GM19438 (cell line): ENCODE results near the gene KAZALD1.
"Not testable (repeated sequence)": the region's sequence is repeated elsewhere in the genome, so short reads cannot be mapped to it uniquely, and the experiment has no call there.

ENCODE experiments used
- ATAC-seq: cut with Tn5 transposase; IDR thresholded peaks from one replicate; pipeline ENCODE4 v1.9.1; 2021; ENCODE audit warnings: low read depth; ENCODE audit not compliant: unreplicated experiment

Gene KAZALD1

GRCh38 chr10:101029520-101030295 lies 32.1 kb upstream of the KAZALD1 start:
- no peak for ATAC-seq

GRCh38 chr10:101030496-101031127 lies 31.2 kb upstream of the KAZALD1 start:
- ATAC-seq = no peak

GRCh38 chr10:101031128-101031795 lies 30.5 kb upstream of the KAZALD1 start, which contains the start of the genes PDZD7 and SFXN3:
Gene PDZD7 (minus strand): TSS chr10:101031129. CDS start chr10:101030219, 910 bp downstream.
Gene SFXN3 (plus strand): TSS chr10:101031234. CDS start chr10:101034695, 3,461 bp downstream.
- ATAC-seq = peak; percentile 89

- no peak for ATAC-seq
Measured at GRCh38 chr10:101031796-101032636, 29.8 kb upstream of the KAZALD1 start.

GRCh38 chr10:101032637-101033224 lies 29.1 kb upstream of the KAZALD1 start:
- ATAC-seq = no peak

GRCh38 chr10:101033276-101033675 lies 28.5 kb upstream of the KAZALD1 start:
- ATAC-seq = no peak

GRCh38 chr10:101034404-101034803 lies 27.4 kb upstream of the KAZALD1 start:
- ATAC-seq = not testable (repeated sequence)

- ATAC-seq = no peak
Measured at GRCh38 chr10:101035314-101035713, 26.5 kb upstream of the KAZALD1 start.

- ATAC-seq = no peak
Measured at GRCh38 chr10:101035916-101036702, 25.7 kb upstream of the KAZALD1 start.

- ATAC-seq = no peak
Measured at GRCh38 chr10:101036726-101037125, 25.1 kb upstream of the KAZALD1 start.

- ATAC-seq = no peak
Measured at GRCh38 chr10:101038484-101038883, 23.3 kb upstream of the KAZALD1 start.

GRCh38 chr10:101040061-101040460 lies 21.7 kb upstream of the KAZALD1 start:
- ATAC-seq = no peak

- no peak for ATAC-seq
Measured at GRCh38 chr10:101040851-101041250, 20.9 kb upstream of the KAZALD1 start.

GRCh38 chr10:101041252-101041761 lies 20.5 kb upstream of the KAZALD1 start:
- no peak for ATAC-seq

- ATAC-seq = no peak
Measured at GRCh38 chr10:101042118-101042517, 19.7 kb upstream of the KAZALD1 start.

GRCh38 chr10:101042667-101043362 lies 19.0 kb upstream of the KAZALD1 start:
- peak; percentile 95 for ATAC-seq

- ATAC-seq = no peak
Measured at GRCh38 chr10:101043363-101043707, 18.5 kb upstream of the KAZALD1 start.

GRCh38 chr10:101044117-101044516 lies 17.7 kb upstream of the KAZALD1 start:
- no peak for ATAC-seq
